GM12874 (cell line): ENCODE measurements around the gene SOX13.

Experiments used
- TF ChIP-seq, protein P1 (sequence below): IDR thresholded peaks from 2 replicates; pipeline ENCODE4 v1.5.1; 2011; ENCODE audit warnings: low read depth, mild to moderate bottlenecking, control low read depth, low read length, moderate library complexity; ENCODE audit not compliant: insufficient read depth

The SOX13 gene

GRCh38 chr1:204081791-204082513 lies 9.0 kb downstream of the SOX13 start:
- TF ChIP-seq, protein P1, sequence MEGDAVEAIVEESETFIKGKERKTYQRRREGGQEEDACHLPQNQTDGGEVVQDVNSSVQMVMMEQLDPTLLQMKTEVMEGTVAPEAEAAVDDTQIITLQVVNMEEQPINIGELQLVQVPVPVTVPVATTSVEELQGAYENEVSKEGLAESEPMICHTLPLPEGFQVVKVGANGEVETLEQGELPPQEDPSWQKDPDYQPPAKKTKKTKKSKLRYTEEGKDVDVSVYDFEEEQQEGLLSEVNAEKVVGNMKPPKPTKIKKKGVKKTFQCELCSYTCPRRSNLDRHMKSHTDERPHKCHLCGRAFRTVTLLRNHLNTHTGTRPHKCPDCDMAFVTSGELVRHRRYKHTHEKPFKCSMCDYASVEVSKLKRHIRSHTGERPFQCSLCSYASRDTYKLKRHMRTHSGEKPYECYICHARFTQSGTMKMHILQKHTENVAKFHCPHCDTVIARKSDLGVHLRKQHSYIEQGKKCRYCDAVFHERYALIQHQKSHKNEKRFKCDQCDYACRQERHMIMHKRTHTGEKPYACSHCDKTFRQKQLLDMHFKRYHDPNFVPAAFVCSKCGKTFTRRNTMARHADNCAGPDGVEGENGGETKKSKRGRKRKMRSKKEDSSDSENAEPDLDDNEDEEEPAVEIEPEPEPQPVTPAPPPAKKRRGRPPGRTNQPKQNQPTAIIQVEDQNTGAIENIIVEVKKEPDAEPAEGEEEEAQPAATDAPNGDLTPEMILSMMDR: no peak

DNA sequence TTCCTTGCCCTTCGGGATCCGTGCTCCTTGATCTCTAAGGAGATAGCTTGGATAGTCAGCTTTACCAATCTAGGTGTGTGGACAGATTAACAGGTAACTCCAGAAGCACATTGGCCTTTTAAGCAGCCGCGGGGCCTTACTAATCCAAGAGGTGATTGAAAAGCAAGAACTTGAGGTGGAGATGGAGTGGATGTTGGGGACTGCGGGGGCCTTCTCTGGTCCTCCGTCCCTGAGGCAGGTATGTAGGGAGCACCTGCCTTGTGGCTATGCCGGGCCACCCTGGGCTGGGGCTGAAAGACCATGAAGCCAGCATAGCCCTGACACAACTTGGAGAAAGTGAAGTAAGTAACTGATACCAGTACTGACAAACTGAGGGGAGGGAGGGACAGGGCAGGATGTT lies 10.6 kb downstream of the SOX13 start:
- TF ChIP-seq, protein P1: no peak

DNA sequence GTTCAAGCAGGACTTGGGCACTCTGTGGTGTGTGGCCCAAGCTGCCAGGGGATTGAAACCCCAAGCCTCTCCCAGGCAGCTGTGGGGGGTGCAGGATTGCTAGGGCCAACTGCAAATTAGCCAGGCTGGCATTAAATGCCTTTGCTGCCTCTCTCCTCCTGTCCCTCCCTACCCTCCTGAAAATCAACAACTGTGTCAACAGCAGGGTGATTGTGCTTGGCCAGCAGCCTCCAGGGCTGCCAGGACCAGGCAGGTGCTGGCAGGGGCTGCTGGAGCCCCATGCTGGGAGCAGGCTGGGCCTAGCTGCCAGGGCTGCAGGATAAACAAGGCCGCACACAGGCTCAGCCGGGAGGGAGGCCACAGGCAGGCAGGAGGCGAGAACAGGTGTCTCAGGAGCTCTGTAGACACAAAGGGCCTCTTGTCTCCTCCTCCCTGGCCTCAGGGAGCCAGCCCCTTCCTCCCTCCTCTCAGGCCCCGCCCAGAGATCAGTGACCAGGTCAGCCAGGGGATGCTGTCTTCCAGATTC lies 11.4 kb downstream of the SOX13 start:
- TF ChIP-seq, protein P1: no peak

DNA sequence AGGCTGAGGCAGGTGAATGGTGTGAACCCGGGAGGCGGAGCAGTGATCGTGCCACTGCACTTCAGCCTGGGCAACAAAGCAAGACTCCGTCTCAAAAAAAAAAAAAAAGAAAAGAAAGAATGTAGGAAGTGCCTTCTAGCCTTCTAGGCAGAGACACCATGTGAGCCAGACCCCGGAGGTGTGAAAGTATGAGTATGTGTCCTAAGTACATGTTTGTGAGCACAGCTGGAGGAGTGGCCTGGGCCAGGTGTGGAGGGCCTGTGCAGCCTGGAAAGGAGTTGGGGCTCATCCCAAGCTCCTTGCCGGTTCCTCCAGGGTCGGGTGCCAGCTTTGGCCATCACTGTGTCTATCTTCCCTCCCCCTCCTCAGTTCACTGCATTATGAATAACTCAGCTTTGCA lies 13.0 kb downstream of the SOX13 start:
- TF ChIP-seq, protein P1: no peak

DNA sequence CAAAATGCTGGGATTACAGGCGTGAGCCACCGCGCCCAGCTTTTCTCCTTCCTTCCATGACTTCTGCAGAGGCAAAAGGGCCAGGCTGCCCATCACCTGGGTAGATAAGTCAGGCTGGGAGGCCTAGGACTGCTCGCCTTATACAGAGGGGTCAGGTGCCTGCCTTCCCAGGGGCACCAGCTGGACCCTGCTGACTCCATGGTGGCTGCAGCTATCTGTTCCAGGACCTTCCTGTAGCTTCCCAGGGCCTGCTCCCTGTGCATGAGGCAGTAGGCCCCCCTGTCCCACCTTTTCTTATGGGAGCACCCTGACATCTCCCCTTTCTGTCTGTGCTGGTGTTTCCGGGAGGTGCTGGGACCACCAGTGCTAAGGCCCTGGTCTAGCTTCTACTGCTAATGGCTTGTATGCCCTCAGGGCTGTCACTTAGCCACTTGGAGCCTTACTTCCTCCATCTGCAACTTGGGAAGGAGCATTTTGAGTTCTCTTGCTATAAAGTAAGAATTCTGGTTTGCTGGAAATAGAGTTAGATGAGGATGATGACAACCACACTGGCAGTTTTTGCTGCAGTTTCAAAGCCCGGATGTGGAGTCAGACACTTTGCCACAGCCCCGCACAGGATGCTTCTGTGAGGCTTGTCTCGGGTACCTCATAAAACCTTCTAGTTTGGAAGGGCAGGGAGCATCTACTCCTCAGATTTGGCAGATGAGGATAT lies 14.4 kb downstream of the SOX13 start:
- TF ChIP-seq, protein P1: no peak

GRCh38 chr1:204087893-204088528 lies 15.1 kb downstream of the SOX13 start:
- TF ChIP-seq, protein P1: no peak

DNA sequence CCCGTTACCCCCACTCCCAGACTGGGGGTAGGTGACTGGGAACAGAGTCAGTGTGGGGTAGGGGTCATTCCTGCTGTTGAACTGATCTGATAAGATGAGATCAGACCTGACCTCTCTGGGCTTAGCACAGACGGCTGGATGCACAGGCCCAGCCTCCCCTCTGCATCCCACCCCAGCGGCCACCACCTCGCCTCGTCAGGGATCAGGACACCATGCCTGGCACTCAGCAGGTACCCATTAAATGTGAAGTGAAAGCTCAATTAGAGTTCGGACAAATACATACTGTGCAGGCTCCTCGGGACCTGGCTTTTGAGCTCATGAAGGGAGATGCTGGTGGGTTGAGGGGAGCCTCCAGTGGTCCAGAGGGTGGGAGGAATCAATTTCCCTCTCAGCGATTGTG lies 15.7 kb downstream of the SOX13 start:
- TF ChIP-seq, protein P1: no peak
